Osteoblast (primary cell): ENCODE data around the gene TMEM134. TPM values are rescaled to one million over a fixed set of nuclear protein-coding genes. Genes with fewer than 3 reads are reported as not detected.
A peak's percentile ranks its signal among the peaks of the same experiment; 100 is the strongest.

Experiments used
- DNase-seq: peaks from one replicate; pipeline ENCODE4 v3.0.0; 2011; ENCODE audit warnings: low spot score, mixed read lengths; ENCODE audit not compliant: insufficient read length; ENCODE audit errors: missing footprints
- H2AFZ ChIP-seq: 2 replicates; pipeline ENCODE4 v1.6.0; 2011; ENCODE audit warnings: mild to moderate bottlenecking, low read length
- H3K27ac ChIP-seq: 2 replicates; pipeline ENCODE4 v1.5.1; 2011; ENCODE audit warnings: mild to moderate bottlenecking, low read depth, low read length, moderate library complexity
- H3K27me3 ChIP-seq: 2 replicates; pipeline ENCODE4 v1.6.0; 2012; ENCODE audit warnings: mild to moderate bottlenecking, control low read depth, inconsistent platforms, low read length, moderate library complexity; ENCODE audit not compliant: insufficient read depth
- H3K36me3 ChIP-seq: 2 replicates; pipeline ENCODE4 v1.5.1; 2011; ENCODE audit warnings: mild to moderate bottlenecking, low read length, control low read depth, moderate library complexity; ENCODE audit not compliant: insufficient read depth
- H3K4me1 ChIP-seq: 2 replicates; pipeline ENCODE4 v1.5.1; 2011; ENCODE audit warnings: mild to moderate bottlenecking, low read length, control low read depth, moderate library complexity; ENCODE audit not compliant: insufficient read depth
- H3K4me2 ChIP-seq: 2 replicates; pipeline ENCODE4 v1.6.0; 2011; ENCODE audit warnings: mild to moderate bottlenecking, low read length; ENCODE audit not compliant: insufficient read depth
- H3K4me3 ChIP-seq: fragments of 200-600 bp; sonication (generic); 3 replicates; pipeline ENCODE4 v1.5.1; 2012; ENCODE audit warnings: mild to moderate bottlenecking, low read length, inconsistent platforms; ENCODE audit not compliant: insufficient read depth
- H3K79me2 ChIP-seq: 2 replicates; pipeline ENCODE4 v1.6.0; 2012; ENCODE audit warnings: mild to moderate bottlenecking, low read length, control low read depth, inconsistent platforms; ENCODE audit not compliant: insufficient read depth
- H3K9me3 ChIP-seq: 2 replicates; pipeline ENCODE4 v1.5.1; 2011; ENCODE audit warnings: low read depth, low read length, control low read depth
- H4K20me1 ChIP-seq: 2 replicates; pipeline ENCODE4 v1.6.0; 2012; ENCODE audit warnings: mild to moderate bottlenecking, low read length, control low read depth; ENCODE audit not compliant: insufficient read depth
- CTCF ChIP-seq: IDR thresholded peaks from 2 replicates; pipeline ENCODE4 v1.5.1; 2011; ENCODE audit warnings: mild to moderate bottlenecking, low read depth, low read length, moderate library complexity; ENCODE audit errors: extremely low read depth
- total RNA-seq: library from RNA; depleted of rRNA; stranded (reverse); fragments of >200 nt; gene quantifications from 2 replicates; pipeline ENCODE4 v1.2.3, GENCODE V29; 2012

Gene TMEM134
- total RNA-seq, 1 donor, result 29.3 TPM

GRCh38 chr11:67416416-67417335 is 52.4 kb downstream of the TMEM134 start:
- Histone ChIP-seq H2AFZ (no peak overlapping the region), H3K27me3 (peaks cover 23% of the 10 kb centered on the region), H3K4me3 (no peak overlapping the region), H3K27ac (no peak overlapping the region), H3K9me3 (no peaks in the 10 kb centered on the region), H4K20me1 (peaks cover 5% of the 10 kb centered on the region), H3K4me1 (peaks cover 3% of the 10 kb centered on the region), H3K36me3 (no peaks in the 10 kb centered on the region), H3K4me2 (no peak overlapping the region), H3K79me2 (no peaks in the 10 kb centered on the region)
- no peak for DNase-seq
- no peak for TF ChIP-seq CTCF

- Histone ChIP-seq H3K9me3 (no peaks in the 10 kb centered on the region), H3K36me3 (no peaks in the 10 kb centered on the region), H3K27me3 (peaks cover 33% of the 10 kb centered on the region), H3K4me1 (peaks cover 3% of the 10 kb centered on the region), H3K4me2 (peak within 1 kb of the TSS; percentile 58), H3K4me3 (peak within 1 kb of the TSS; percentile 48), H3K79me2 (no peaks in the 10 kb centered on the region), H2AFZ (peak within 1 kb of the TSS; percentile 37), H4K20me1 (peaks cover 5% of the 10 kb centered on the region), H3K27ac (no peak within 1 kb of the TSS)
- no peak for TF ChIP-seq CTCF
- no peak for DNase-seq
These were observed 53.3 kb downstream of the TMEM134 start, which contains the start of gene CARNS1 for GRCh38 chr11:67415501-67416304. Gene CARNS1, plus strand, starts transcription at chr11:67415678. Its CDS starts 522 bp downstream, at chr11:67416200.

GRCh38 chr11:67413266-67413849 is 55.7 kb downstream of the TMEM134 start:
- H3K79me2 ChIP-seq, result no peaks in the 10 kb centered on the region
- peaks cover 56% of the 10 kb centered on the region for H3K27me3 ChIP-seq
- no peak for TF ChIP-seq CTCF
- H3K4me2 ChIP-seq, result no peak overlapping the region
- no peak overlapping the region for H2AFZ ChIP-seq
- no peak overlapping the region for H3K27ac ChIP-seq
- no peaks in the 10 kb centered on the region for H3K36me3 ChIP-seq
- no peaks in the 10 kb centered on the region for H3K9me3 ChIP-seq
- peaks cover 5% of the 10 kb centered on the region for H4K20me1 ChIP-seq
- peaks cover 3% of the 10 kb centered on the region for H3K4me1 ChIP-seq
- no peak overlapping the region for H3K4me3 ChIP-seq
- DNase-seq, result no peak
